Measurements from ENCODE around the gene RBFOX2. TPM values are rescaled to one million over a fixed set of nuclear protein-coding genes. Genes with fewer than 3 reads are reported as not detected.

Gene RBFOX2
- total and polyA plus RNA-seq, 2 of the 13 experiments (the other 11 are each of a cell fraction or from before 2014, with no cell fraction given), result 37.3 to 40.4 TPM

GRCh38 chr22:35993048-35993714 is 35.4 kb downstream of the RBFOX2 start (continued):
- TF ChIP-seq CREB3 (CRISPR knock-in tag; IDR thresholded peaks at IDR 0.05) (no peak), RFX5 (IDR thresholded peaks at IDR 0.05; ENCODE audit: low read depth, low read length) (no peak), ZNF225 (CRISPR knock-in tag; IDR thresholded peaks at IDR 0.05) (no peak), ZNF383 (CRISPR knock-in tag; IDR thresholded peaks at IDR 0.05; ENCODE audit: borderline replicate concordance) (no peak), NFYC (CRISPR knock-in tag; IDR thresholded peaks at IDR 0.05) (no peak), ZNF329 (CRISPR knock-in tag; IDR thresholded peaks at IDR 0.05; ENCODE audit: low read depth) (no peak)

- 95% methylated on average over 2 of the region's 2 CpGs for WGBS (ENCODE audit: low lambda C conversion rate)
- H3K36me3 ChIP-seq (replicated peaks in 1 of 2; ENCODE audit: control insufficient read depth in 1 of 2, insufficient read depth in 2 of 2, low read length in 2 of 2), result peaks cover 0 to 5% of the 10 kb centered on the region in 2 experiments; a peak in 2 of 5 replicates
- H3K27me3 ChIP-seq (ENCODE audit: control insufficient read depth in 1 of 2, insufficient read depth in 2 of 2, low read length in 2 of 2), result no peaks in the 10 kb centered on the region
- CTCF ChIA-PET (ENCODE audit: low intra/inter-chr PET ratio, low total read pairs), result no interaction called here
- no peaks in the 10 kb centered on the region for H4K20me1 ChIP-seq (ENCODE audit: insufficient read depth, low read length)
- no peak overlapping the region for H3K4me3 ChIP-seq (replicated peaks in 1 of 3; ENCODE audit: insufficient read depth in 1 of 3, low read depth in 2 of 3, low read length in 3 of 3)
- ATAC-seq (no peak), DNase-seq (ENCODE audit: low spot score) (no peak), FAIRE-seq (no peak)
- in situ Hi-C loops (cut with HindIII; ENCODE audit: extremely low pct_ligation_motif_present, low pct_unique_long_range_greater_than_20kb) (no loop called here), intact Hi-C loops (cut with micrococcal nuclease; ENCODE audit: unreplicated experiment) (no loop called here)
- H3K9me3 ChIP-seq (ENCODE audit: low read length), result no peaks in the 10 kb centered on the region
- no peak overlapping the region for H3K9ac ChIP-seq (ENCODE audit: insufficient read depth, low read depth, low read length)
- TF ChIP-seq ATF5 (CRISPR knock-in tag; IDR thresholded peaks at IDR 0.05; ENCODE audit: low read depth), result no peak
- TF ChIP-seq ATF1 (CRISPR knock-in tag; IDR thresholded peaks at IDR 0.05), result no peak
- no peak for TF ChIP-seq ZSCAN12 (CRISPR knock-in tag; IDR thresholded peaks at IDR 0.05)
- no peak for TF ChIP-seq MAFK (conservative IDR thresholded peaks at IDR 0.05 in 1 of 2, IDR thresholded peaks at IDR 0.05 in 1 of 2; ENCODE audit: low read length in 2 of 2)
- no peak for TF ChIP-seq KDM3A (CRISPR knock-in tag; IDR thresholded peaks at IDR 0.05; ENCODE audit: low read depth)
- POLR2A ChIA-PET, result interaction anchor here (1.3 kb wide), 1 partner anchor 38 kb away, joined by 3 read pairs; the partner anchor contains the start of gene RBFOX2
- no TSS peak for BruUV-seq (replicated peaks)
- no peak overlapping the region for H3K27ac ChIP-seq (ENCODE audit: extremely low read length, insufficient read depth, low read length)
- no peak overlapping the region for H3K4me2 ChIP-seq (ENCODE audit: low read depth, low read length)
- H3K79me2 ChIP-seq (ENCODE audit: insufficient read depth, low read length), result peaks cover 11% of the 10 kb centered on the region
- H3K4me1 ChIP-seq (ENCODE audit: insufficient read depth, low read length), result peaks cover 69% of the 10 kb centered on the region
- H2AFZ ChIP-seq (ENCODE audit: low read length), result no peak overlapping the region
Observed at GRCh38 chr22:35991168-35991567, 37.5 kb downstream of the RBFOX2 start.
